ENCODE measurements around the gene ADAMTS16. TPM values are rescaled to one million over a fixed set of nuclear protein-coding genes. Genes with fewer than 3 reads are reported as not detected.

Gene ADAMTS16
- total and polyA plus RNA-seq, 2 experiments from 2014 or later = 2.8 to 15.4 TPM

- TF ChIP-seq REST (IDR thresholded peaks at IDR 0.05; ENCODE audit: unreplicated experiment) (no peak), POLR2AphosphoS5 (IDR thresholded peaks at IDR 0.05; ENCODE audit: low read depth) (no peak)
Observed at GRCh38 chr5:5332287-5332686, 192.2 kb downstream of the ADAMTS16 start (continued).

GRCh38 chr5:5335107-5335506 is 195.0 kb downstream of the ADAMTS16 start:
- no peak for DNase-seq (ENCODE audit: low spot score)
- Mint-ChIP-seq H3K27me3 (ENCODE audit: insufficient read depth, low read depth, poor library complexity) (peaks cover 11% of the 10 kb centered on the region), H3K4me3 (no peak overlapping the region), H3K4me1 (peaks cover 28% of the 10 kb centered on the region), H3K36me3 (ENCODE audit: low read depth) (no peaks in the 10 kb centered on the region; the same call in 2 of the 3 replicates), H3K27ac (no peak overlapping the region), H3K9me3 (no peaks in the 10 kb centered on the region)
- Histone ChIP-seq H3K4me3 (no peak overlapping the region), H3F3A (replicated peaks; ENCODE audit: low read depth) (no peaks in the 10 kb centered on the region), H2AFZ (no peak overlapping the region), H3K4me2 (no peak overlapping the region), H3K9me2 (ENCODE audit: insufficient read depth) (peaks cover 8% of the 10 kb centered on the region; the same call in 1 of the 2 replicates), H3K36me3 (ENCODE audit: insufficient read depth) (no peaks in the 10 kb centered on the region), H4K20me1 (replicated peaks; ENCODE audit: insufficient read depth) (no peaks in the 10 kb centered on the region), H3K79me2 (replicated peaks; ENCODE audit: insufficient read depth) (no peaks in the 10 kb centered on the region), H3K27me3 (ENCODE audit: insufficient read depth) (no peaks in the 10 kb centered on the region), H3K27ac (ENCODE audit: low read depth) (no peak overlapping the region), H3K4me1 (ENCODE audit: insufficient read depth) (peaks cover 14% of the 10 kb centered on the region)
- ATAC-seq = no peak
- TF ChIP-seq CTCF (conservative IDR thresholded peaks at IDR 0.05; ENCODE audit: low read depth in 2 of 2) = no peak
- no peak for TF ChIP-seq ZNF462 (CRISPR knock-in tag; IDR thresholded peaks at IDR 0.05)
- TF ChIP-seq ETS1 (IDR thresholded peaks at IDR 0.05) = no peak
- TF ChIP-seq NANOG (IDR thresholded peaks at IDR 0.05; ENCODE audit: borderline replicate concordance) = no peak
- no peak for TF ChIP-seq CREB1 (CRISPR knock-in tag; IDR thresholded peaks at IDR 0.05; ENCODE audit: low read depth)
- TF ChIP-seq POLR2AphosphoS5 (IDR thresholded peaks at IDR 0.05; ENCODE audit: low read depth) = no peak
- TF ChIP-seq EZH2 (IDR thresholded peaks at IDR 0.05; ENCODE audit: low read depth, unreplicated experiment) = no peak
- no peak for TF ChIP-seq REST (IDR thresholded peaks at IDR 0.05; ENCODE audit: unreplicated experiment)
